Measurements from ENCODE around the gene CWF19L1. TPM values are rescaled to one million over a fixed set of nuclear protein-coding genes. Genes with fewer than 3 reads are reported as not detected.
A peak's percentile ranks its signal among the peaks of the same experiment; 100 is the strongest.

CWF19L1 gene
- total RNA-seq, 1 donor from 2014 or later = 21.0 TPM

DNA sequence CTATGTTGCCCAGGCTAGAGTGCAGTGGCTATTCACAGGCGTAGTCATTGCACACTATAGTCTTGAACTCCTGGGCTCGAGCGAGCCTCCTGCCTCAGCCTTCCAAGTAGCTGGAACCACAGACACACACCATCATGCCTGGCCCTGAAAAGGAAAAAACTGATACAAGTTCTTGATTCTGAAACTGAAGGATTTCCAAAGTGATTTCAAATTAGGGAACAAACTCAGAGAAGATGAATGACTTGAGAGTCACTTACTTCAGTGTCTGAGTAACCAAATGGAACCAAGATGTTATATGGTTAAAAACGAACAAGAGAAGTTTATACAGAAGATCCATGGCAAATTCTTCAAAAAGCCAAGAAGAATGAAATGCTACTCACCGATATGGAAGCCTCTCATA, 14.4 kb downstream of the CWF19L1 start:
- DNase-seq (ENCODE audit: low read depth in 2 of 2) = no peak

DNA sequence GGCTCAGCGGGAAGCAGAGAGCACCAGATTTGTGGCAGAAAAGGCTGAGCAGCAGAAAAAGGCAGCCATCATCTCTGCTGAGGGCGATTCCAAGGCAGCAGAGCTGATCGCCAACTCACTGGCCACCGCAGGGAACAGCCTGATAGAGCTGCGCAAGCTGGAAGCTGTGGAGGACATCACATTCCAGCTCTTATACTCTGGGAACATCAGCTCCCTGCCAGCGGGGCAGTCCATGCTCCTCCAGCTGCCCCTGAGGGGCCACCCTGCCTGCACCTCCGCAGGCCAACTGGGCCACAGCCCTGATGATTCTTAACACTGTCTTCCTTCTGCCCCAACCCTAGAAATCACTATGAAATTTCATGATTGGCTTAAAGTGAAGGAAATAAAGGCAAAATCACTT, 18.6 kb downstream of the CWF19L1 start:
- DNase-seq (ENCODE audit: low read depth in 2 of 2) = no peak

DNA sequence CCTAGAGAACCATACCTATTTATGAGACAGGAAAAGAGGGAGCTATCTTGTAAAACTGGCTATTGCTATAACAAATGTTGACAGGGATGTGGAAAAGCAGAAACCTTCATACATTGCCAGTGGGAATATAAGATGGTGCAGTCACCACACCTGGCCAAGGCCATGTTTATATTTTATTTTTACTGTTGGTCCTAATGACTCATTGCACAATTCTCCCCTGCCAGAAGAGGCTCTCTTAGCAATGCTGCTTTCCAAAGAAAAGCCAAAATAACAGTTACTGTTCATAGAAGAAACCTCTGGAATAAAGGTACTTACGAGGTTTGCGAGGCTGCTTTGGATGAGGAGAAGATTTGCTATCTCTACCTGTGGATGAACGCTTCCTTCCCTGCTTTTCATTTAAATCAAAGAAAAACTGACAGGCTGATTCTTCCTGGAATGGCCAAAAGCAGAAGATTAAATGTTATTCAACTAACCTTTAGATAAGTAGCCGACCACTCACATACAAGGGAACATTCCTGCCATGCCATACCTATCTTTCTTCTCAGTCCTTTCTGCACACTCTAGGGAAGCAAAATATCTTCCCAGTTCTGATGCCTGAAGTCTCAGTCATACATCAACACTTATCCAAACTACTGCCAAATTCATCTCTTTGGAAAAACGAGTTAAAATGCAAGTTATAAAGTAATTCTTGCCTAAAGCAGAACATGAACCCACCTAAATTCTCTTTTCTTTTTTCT, 21.8 kb downstream of the CWF19L1 start:
- no peak for DNase-seq (ENCODE audit: low read depth in 2 of 2)

DNA sequence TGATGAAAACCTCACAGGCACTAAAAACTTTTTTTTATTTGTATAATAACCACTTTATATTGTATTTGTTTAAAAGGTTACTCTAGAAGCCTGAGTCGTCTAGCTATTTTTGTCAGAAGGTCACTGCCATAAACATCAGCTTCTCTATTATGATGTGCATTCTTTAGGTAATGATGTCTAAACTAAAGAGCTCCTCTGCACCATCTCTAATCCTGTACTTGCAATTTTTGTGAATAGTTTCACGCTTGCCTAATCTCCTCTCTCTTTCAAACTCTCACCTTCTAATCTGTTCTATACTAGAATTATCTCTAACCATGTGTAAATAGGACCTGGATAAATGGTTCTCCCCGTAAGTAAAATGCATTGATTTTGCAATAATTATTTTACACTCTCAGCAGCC, 27.6 kb downstream of the CWF19L1 start:
- no peak for DNase-seq (ENCODE audit: low read depth in 2 of 2)

- DNase-seq (ENCODE audit: low read depth in 2 of 2) = no peak
Observed at GRCh38 chr10:100238429-100238828, 29.0 kb downstream of the CWF19L1 start.

- DNase-seq (ENCODE audit: low read depth in 2 of 2) = no peak
Observed at GRCh38 chr10:100232101-100232500, 35.3 kb downstream of the CWF19L1 start.

GRCh38 chr10:100229819-100230422, 37.5 kb downstream of the CWF19L1 start:
- DNase-seq (ENCODE audit: low read depth in 2 of 2) = no peak

- no peak for DNase-seq (ENCODE audit: low read depth in 2 of 2)
Observed at GRCh38 chr10:100223879-100224278, 43.6 kb downstream of the CWF19L1 start.

DNA sequence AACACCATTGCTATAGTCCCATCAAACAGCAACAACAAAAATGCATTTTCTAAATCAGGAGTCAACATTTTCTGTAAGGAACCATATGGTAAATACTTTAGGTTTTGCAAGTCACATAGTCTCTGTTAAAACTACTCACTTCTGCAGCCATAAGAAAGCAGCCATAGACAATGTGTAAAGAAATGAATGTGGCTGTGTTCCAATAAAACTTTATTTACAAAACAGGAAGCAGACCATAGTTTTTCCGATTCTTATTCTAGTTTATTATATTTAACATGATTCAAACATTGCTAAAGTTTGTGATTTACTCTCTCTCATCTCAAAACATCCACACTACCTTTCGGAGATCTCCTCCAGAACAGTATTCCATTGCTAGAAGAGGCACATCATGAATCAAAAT, 44.9 kb downstream of the CWF19L1 start:
- DNase-seq (ENCODE audit: low read depth in 2 of 2) = no peak

DNA sequence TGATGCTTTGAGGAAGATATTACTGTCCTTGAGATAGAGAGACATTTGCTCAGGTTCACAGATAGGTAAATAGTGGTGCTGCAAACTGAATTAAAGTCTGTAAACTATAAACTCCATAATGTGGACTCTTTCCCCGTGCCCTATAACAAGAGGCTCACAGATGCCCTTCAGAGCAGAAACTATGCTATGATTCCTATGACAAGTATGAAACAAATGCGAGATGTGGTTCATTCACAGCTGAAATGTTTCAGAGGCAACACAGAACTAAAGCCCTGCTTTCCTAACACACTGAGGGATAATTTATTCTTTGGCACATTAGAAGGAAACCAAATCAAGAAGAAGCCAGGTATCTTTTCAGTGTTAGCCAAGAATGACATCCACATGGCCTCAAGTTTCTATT, 51.4 kb downstream of the CWF19L1 start:
- no peak for DNase-seq (ENCODE audit: low read depth in 2 of 2)

- no peak for DNase-seq (ENCODE audit: low read depth in 2 of 2)
Observed at GRCh38 chr10:100209303-100209702, 58.1 kb downstream of the CWF19L1 start.

DNA sequence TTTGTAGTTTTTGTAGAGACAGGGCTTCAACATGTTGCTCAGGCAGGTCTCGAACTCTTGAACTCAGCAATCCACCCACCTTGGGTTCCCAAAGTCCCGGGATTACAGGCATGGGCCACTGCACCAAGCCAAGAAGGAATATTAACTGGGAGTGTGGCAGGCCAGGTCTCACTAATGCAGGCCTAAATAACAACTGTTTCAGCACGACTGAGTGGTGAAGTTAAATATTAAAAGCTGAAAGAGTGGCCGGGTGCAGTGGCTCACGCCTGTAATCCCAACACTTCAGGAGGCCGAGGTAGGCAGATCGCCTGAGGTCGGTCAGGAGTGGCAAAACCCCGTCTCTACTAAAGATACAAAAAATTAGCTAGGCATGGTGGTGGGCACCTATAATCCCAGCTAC, 59.2 kb downstream of the CWF19L1 start:
- DNase-seq (ENCODE audit: low read depth in 2 of 2) = no peak

GRCh38 chr10:100204370-100204769, 63.1 kb downstream of the CWF19L1 start:
- DNase-seq (ENCODE audit: low read depth in 2 of 2) = no peak

- DNase-seq (ENCODE audit: low read depth in 2 of 2) = no peak
Observed at GRCh38 chr10:100201549-100201948, 65.9 kb downstream of the CWF19L1 start.

DNA sequence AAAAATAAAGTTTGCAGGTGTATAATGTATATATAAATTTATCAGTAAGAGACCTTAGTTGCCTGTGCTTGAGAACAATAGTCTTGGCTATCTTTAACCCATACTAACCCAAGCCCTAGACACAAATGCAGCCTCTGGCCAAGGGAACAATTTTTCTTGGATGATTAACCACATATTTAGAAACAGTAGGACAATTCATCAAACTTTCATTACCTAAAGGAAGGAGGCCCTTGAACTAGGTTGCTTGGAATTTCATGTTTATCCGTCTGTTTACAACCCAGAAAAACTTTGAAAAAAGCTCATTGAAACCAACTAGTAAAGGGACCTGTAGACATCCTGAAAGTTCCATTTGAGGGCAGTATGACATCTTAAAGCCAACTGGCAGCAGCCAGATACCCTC, 72.7 kb downstream of the CWF19L1 start:
- no peak for DNase-seq (ENCODE audit: low read depth in 2 of 2)

DNA sequence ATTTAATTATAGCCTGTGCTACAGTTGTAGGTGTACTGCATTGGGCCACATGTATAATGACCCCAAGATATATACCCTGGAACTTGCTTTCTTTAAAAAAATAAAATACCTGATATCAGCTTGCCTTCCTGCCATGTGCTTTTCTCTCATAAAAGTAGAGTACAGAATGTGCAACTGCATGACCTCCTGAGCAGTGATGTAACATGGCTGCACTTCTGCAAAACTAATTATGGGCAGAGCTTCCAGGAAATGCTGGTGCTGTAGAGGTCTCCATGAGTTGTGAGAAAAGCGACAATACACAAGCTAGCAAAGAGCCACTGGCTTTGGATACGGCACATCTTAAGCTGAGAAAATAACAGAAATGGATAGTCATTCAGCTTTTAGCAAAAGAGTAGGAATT, 75.1 kb downstream of the CWF19L1 start:
- no peak for DNase-seq (ENCODE audit: low read depth in 2 of 2)

GRCh38 chr10:100186253-100187212, 80.9 kb downstream of the CWF19L1 start:
- DNase-seq (ENCODE audit: low read depth in 2 of 2) = peak; percentile 3 to 55

GRCh38 chr10:100185364-100186252, 81.8 kb downstream of the CWF19L1 start, which contains the start of gene ERLIN1:
Gene ERLIN1, minus strand, starts transcription at chr10:100186029. Its CDS starts 403 bp downstream, at chr10:100185626.
- DNase-seq (ENCODE audit: low read depth in 2 of 2) = peak; percentile 94

DNA sequence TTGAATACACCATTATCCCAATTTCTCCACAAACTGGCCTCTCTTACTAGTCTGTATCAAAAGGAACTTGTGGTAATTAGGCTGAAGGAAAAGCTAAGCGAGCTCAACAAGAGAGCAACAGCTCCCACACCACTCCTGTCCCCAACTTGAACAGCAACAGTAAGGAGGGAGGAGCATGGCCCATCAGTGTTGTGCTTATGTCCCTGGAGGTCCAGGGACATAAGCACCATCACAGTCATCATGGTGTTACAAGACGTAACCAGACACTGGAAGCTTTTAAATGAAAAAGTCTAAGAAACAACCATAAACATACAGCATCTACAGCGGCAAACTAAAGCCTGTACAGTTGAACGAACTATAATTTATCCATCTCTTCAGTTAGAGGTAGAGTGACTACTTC, 82.6 kb downstream of the CWF19L1 start:
- peak; percentile 16 to 33 for DNase-seq (ENCODE audit: low read depth in 2 of 2)

GRCh38 chr10:100184426-100184825, 83.0 kb downstream of the CWF19L1 start:
- no peak for DNase-seq (ENCODE audit: low read depth in 2 of 2)

DNA sequence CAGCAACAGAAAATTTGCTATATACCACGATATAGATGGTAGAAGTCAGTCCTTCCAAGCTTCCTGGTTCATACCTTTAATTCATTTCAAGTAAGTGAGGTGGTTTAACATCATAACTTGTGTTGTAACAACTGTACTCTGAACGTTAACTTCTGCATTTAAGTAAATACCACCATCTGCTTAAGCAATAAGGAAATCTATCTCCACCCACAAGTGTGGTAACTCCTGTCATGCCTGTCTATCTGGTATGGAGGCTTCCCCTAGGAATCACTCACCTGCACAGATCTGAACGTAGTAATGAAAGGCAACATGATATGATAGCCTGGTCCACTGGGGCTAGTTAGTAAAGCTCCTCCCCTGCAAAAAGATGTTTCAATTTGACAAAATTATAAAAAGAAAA, 84.0 kb downstream of the CWF19L1 start:
- DNase-seq (ENCODE audit: low read depth in 2 of 2) = no peak
